Measurements from ENCODE around the gene CTNNBL1.

DNA sequence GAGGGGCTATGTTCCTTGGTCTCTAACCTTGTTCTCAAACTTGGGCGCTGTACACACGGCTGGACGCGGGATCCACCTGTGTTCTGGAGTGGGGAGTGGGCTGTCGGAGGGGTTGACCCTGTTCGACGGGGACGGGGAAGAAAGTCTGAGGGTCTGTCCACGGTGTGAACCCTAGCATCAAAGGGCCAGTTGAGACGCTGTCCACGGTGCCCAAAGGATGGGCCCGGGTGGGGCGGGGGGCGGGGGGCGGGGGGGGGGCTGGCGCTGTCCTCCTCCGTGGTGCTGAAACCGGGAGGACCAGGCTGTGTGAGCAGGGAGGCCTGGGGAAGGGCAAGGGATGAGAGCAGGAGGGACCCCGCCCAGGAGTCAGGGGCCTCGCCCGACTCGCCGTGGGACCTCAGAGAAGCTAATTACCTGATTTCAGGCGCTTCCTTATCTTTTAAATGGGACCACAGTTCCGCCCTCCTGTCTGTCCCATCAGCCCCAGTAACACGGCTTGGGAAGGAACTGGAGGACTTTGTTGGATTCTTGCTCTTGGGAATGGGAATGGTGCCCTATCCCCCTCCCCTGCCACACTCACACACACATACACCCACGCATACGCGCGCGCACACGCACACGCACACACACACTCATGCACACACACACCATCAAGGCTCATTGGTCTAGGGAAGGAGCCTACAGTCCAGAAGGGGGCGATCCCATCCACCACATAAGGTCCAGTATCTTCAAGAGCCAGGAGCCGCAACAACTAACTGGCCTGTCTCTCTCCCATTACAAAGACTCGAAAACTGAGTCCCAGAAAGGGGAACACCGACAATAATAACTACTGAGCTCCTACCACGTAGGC lies 208.0 kb downstream of the CTNNBL1 start:
- TF ChIP-seq, protein P1, sequence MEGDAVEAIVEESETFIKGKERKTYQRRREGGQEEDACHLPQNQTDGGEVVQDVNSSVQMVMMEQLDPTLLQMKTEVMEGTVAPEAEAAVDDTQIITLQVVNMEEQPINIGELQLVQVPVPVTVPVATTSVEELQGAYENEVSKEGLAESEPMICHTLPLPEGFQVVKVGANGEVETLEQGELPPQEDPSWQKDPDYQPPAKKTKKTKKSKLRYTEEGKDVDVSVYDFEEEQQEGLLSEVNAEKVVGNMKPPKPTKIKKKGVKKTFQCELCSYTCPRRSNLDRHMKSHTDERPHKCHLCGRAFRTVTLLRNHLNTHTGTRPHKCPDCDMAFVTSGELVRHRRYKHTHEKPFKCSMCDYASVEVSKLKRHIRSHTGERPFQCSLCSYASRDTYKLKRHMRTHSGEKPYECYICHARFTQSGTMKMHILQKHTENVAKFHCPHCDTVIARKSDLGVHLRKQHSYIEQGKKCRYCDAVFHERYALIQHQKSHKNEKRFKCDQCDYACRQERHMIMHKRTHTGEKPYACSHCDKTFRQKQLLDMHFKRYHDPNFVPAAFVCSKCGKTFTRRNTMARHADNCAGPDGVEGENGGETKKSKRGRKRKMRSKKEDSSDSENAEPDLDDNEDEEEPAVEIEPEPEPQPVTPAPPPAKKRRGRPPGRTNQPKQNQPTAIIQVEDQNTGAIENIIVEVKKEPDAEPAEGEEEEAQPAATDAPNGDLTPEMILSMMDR (IDR thresholded peaks at IDR 0.05), result peak; percentile 78
- no peak for TF ChIP-seq ZFX (IDR thresholded peaks at IDR 0.05; ENCODE audit: borderline replicate concordance)
